Psoas muscle (tissue), 8 donors: ENCODE measurements around the gene GNAQ. TPM values are rescaled to one million over a fixed set of nuclear protein-coding genes. Genes with fewer than 3 reads are reported as not detected.

Source experiments
- ATAC-seq, 4 donors: fragments of 200-7000 bp; cut with Tn5 transposase; one replicate each; pipeline ENCODE4 v1.9.1; 2020; ENCODE audit warnings: moderate library complexity in 3 of 4, mild to moderate bottlenecking in 2 of 4
- DNase-seq, 2 donors: peaks; one replicate each; pipeline ENCODE4 v3.0.0-alpha.2; 2020
- H3K27ac ChIP-seq: fragments of 200-600 bp; one replicate; pipeline ENCODE4 v1.8.0; 2022
- H3K27me3 ChIP-seq, 3 donors: fragments of 200-600 bp in 1 of 3; one replicate each; pipeline versions ENCODE4 v1.6.1 to v1.8.0; 2013 to 2022; ENCODE audit warnings: low read length in 2 of 3, mild to moderate bottlenecking in 2 of 3, moderate library complexity in 1 of 3; ENCODE audit not compliant: insufficient read depth in 3 of 3
- H3K36me3 ChIP-seq, 2 donors: fragments of 200-600 bp in 1 of 2; one replicate each; pipeline versions ENCODE4 v1.6.1 to v1.8.0; 2013 to 2022; ENCODE audit warnings: low read depth in 1 of 2, mild to moderate bottlenecking in 1 of 2, moderate library complexity in 1 of 2; ENCODE audit not compliant: insufficient read depth in 1 of 2
- H3K4me1 ChIP-seq: fragments of 200-600 bp; one replicate; pipeline ENCODE4 v1.8.0; 2022
- H3K4me3 ChIP-seq: fragments of 200-600 bp; one replicate; pipeline ENCODE4 v1.8.0; 2022; ENCODE audit warnings: mild to moderate bottlenecking
- H3K9me3 ChIP-seq: fragments of 200-600 bp; one replicate; pipeline ENCODE4 v1.8.0; 2022
- CTCF ChIP-seq: fragments of 200-600 bp; IDR thresholded peaks from one replicate; pipeline ENCODE4 v1.8.0; 2022; ENCODE audit warnings: antibody characterized with exemption
- WGBS, 3 donors: extraction: QIAGEN DNeasy Blood & Tissue Kit; methylation state at CpG; one replicate each; pipeline versions ENCODE4 v1.1.6 to v1.1.7; 2013; 5-methylcytosine and 5-hydroxymethylcytosine counted together
- intact Hi-C, 2 donors: fragments of 100-400 bp; cut with DNase I; formaldehyde crosslinking; loops; one replicate each; pipeline versions ENCODE4 v1.11.0 to v1.14.2; 2022
- polyA plus RNA-seq, 3 donors: library from polyadenylated mRNA; stranded (reverse); fragments of 200-250 nt; gene quantifications; one replicate each; pipeline ENCODE4 v1.2.3, GENCODE V29; 2013
- total RNA-seq, 4 donors: library from RNA; stranded (reverse); fragmentation: NEBNext Ultra II Directional in 2 of 4; extraction: Animal tissue kit (Norgen Biotek cat#: 25700) in 2 of 4; gene quantifications; one replicate each; pipeline versions ENCODE4 v1.2.1 to v1.2.4, GENCODE V29; 2021 to 2023
- donor health status: healthy with polysubstance abuse.
- donor health status: DM: no; HTN: no; CAD: no; lungs with moderate emphysema.
- donor health status: Bipolar disorder and iron deficiency.
- donor health status: healthy.
- donor health status: DM: yes; HTN: yes; CAD: no.
- donor health status: DM: no; HTN: no; CAD: no.
- donor health status: DM: no; HTN: no; CAD: no.
- donor health status: DM: yes; HTN: yes; CAD: no.

The GNAQ gene
- total and polyA plus RNA-seq, 7 donors, result 8.3 to 26.6 (median 23.8) TPM

GRCh38 chr9:78011049-78011448, 20.6 kb downstream of the GNAQ start:
- peak in 2 of 4 donors; percentile 60 to 73 for ATAC-seq
- Histone ChIP-seq H3K36me3 (no peaks in the 10 kb centered on the region), H3K9me3 (no peaks in the 10 kb centered on the region), H3K27me3 (no peaks in the 10 kb centered on the region), H3K4me1 (peaks cover 33% of the 10 kb centered on the region), H3K27ac (peak overlapping the region; percentile 31), H3K4me3 (no peak overlapping the region)
- TF ChIP-seq CTCF, result no peak
- intact Hi-C loops, result no loop called here
- no peak for DNase-seq

GRCh38 chr9:78010445-78010844, 21.2 kb downstream of the GNAQ start:
- Histone ChIP-seq H3K4me3 (no peak overlapping the region), H3K36me3 (no peaks in the 10 kb centered on the region), H3K27ac (peak overlapping the region; percentile 31), H3K9me3 (no peaks in the 10 kb centered on the region), H3K27me3 (no peaks in the 10 kb centered on the region), H3K4me1 (peaks cover 33% of the 10 kb centered on the region)
- TF ChIP-seq CTCF, result no peak
- DNase-seq, result no peak
- 67 to 71% (median 70%) methylated on average over 5 of the region's 5 CpGs for WGBS, 3 donors
- intact Hi-C loops, result no loop called here
- no peak for ATAC-seq

GRCh38 chr9:78009186-78009585, 22.4 kb downstream of the GNAQ start:
- WGBS, 3 donors, result 76 to 87% (median 78%) methylated on average over 4 of the region's 4 CpGs
- intact Hi-C loops, result no loop called here
- Histone ChIP-seq H3K36me3 (no peaks in the 10 kb centered on the region), H3K27me3 (no peaks in the 10 kb centered on the region), H3K27ac (no peak overlapping the region), H3K4me3 (no peak overlapping the region), H3K4me1 (peaks cover 40% of the 10 kb centered on the region), H3K9me3 (no peaks in the 10 kb centered on the region)
- DNase-seq (no peak), ATAC-seq (no peak)
- TF ChIP-seq CTCF, result no peak

- no peaks in the 10 kb centered on the region for H3K9me3 ChIP-seq
- WGBS, 3 donors, result 62 to 92% (median 65%) methylated on average over 1 of the region's 1 CpG
- no peaks in the 10 kb centered on the region for H3K27me3 ChIP-seq
- DNase-seq (no peak), ATAC-seq (peak in 2 of 4 donors; percentile 40 to 62)
- H3K36me3 ChIP-seq, result no peaks in the 10 kb centered on the region
- intact Hi-C loops, result no loop called here
- peaks cover 40% of the 10 kb centered on the region for H3K4me1 ChIP-seq
- TF ChIP-seq CTCF, result no peak
- no peak overlapping the region for H3K27ac ChIP-seq
- no peak overlapping the region for H3K4me3 ChIP-seq
Observed at GRCh38 chr9:78006734-78007133, 24.9 kb downstream of the GNAQ start.

GRCh38 chr9:78005231-78006002, 26.2 kb downstream of the GNAQ start:
- no peak for TF ChIP-seq CTCF
- Histone ChIP-seq H3K4me1 (peaks cover 27% of the 10 kb centered on the region), H3K9me3 (no peaks in the 10 kb centered on the region), H3K36me3 (no peaks in the 10 kb centered on the region), H3K4me3 (no peak overlapping the region), H3K27me3 (no peaks in the 10 kb centered on the region), H3K27ac (no peak overlapping the region)
- intact Hi-C loops, result no loop called here
- DNase-seq, result no peak
- no peak for ATAC-seq
- 90 to 98% (median 96%) methylated on average over 9 of the region's 9 CpGs for WGBS, 3 donors
